HG02981 (cell line): Measurements from ENCODE around the gene ARHGAP26.

Experiments used
- ATAC-seq: cut with Tn5 transposase; IDR thresholded peaks from one replicate; pipeline ENCODE4 v1.9.1; 2021; ENCODE audit warnings: mild to moderate bottlenecking, moderate library complexity; ENCODE audit not compliant: unreplicated experiment

ARHGAP26 gene, protein sequence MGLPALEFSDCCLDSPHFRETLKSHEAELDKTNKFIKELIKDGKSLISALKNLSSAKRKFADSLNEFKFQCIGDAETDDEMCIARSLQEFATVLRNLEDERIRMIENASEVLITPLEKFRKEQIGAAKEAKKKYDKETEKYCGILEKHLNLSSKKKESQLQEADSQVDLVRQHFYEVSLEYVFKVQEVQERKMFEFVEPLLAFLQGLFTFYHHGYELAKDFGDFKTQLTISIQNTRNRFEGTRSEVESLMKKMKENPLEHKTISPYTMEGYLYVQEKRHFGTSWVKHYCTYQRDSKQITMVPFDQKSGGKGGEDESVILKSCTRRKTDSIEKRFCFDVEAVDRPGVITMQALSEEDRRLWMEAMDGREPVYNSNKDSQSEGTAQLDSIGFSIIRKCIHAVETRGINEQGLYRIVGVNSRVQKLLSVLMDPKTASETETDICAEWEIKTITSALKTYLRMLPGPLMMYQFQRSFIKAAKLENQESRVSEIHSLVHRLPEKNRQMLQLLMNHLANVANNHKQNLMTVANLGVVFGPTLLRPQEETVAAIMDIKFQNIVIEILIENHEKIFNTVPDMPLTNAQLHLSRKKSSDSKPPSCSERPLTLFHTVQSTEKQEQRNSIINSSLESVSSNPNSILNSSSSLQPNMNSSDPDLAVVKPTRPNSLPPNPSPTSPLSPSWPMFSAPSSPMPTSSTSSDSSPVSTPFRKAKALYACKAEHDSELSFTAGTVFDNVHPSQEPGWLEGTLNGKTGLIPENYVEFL

DNA sequence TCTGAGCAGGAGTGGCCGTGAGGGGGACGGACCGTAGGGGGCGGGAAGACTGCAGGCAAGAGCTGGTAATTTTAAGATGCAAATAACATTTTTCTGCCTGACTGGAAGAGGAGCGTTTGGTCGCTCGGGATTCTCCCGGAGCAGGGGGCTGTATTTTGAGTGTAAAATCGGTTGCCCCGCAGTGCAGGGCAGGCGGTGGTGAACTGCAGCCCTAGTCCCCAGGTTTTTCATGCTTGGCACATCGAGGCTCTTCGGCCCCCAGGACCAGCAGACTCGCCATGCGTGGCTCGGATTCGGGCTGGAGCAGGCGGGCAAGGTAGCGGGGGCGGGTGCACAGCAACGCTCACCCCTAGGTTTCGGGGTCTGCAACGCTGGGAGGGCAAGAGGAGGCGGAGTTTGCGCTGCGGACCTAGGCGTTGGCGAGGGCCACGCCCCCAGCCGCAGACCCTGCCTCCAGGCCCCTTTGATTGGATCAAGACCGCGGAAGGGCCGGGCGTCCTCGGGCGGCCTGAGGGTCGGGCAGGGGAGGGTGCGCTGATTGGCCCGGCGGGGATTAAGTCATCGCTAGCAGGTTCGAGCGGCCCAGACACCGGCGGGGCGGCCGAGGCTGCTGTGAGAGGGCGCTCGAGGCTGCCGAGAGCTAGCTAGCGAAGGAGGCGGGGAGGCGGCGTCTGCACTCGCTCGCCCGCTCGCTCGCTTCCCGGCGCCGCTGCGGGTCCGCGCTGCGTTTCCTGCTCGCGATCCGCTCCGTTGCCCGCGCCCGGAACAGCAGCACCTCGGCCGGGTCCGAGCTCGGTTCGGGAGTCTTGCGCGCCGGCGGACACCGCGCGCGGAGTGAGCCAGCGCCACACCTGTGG, at the start of gene ARHGAP26:
ARHGAP26 (plus strand) TSS at position 585 of the 857 bp plus-strand sequence. CDS start 385 bp downstream, outside the sequence.
- ATAC-seq = peak; percentile 94

- no peak for ATAC-seq
Measured at GRCh38 chr5:142720641-142721271, 49.4 kb upstream of the ARHGAP26 start.

DNA sequence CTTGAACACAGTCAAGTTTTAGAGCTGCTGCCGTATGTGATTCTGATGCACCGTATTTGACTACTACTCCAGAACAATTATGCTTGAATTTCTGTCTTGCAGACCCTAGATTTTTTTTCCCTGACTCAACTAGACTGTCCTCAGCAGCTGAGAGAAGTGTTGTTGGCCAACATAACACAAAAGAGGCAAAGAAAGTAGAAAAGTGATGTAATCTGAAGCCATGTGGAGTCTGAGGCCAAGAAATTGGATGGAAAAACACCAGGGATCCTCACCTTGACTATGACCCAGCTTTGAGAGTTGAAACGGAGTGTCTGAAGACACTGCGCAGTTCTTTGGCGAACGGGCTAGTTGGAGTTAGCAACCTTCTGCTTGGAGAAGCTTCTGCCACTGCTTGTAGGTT, 48.0 kb upstream of the ARHGAP26 start:
- ATAC-seq = no peak

DNA sequence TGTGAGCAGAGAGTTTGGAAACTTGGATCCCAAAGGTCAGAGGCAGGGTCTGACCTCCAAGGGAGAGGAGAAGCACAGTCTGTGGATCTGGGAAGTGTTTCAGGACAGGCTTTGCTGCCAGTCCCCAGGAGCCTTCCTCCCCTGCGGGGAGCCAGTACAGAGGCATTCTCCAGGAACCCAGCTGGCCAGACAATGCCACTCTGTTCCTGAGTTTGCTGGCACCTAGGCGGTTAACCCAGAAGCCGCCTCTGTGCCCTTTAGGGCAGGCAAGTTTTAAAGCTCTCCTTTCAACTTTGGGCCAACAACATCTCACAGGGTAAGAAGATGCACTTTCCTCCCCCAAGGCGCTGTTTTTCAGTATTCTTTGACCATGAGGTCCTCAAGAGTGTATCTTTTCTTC, 47.3 kb upstream of the ARHGAP26 start:
- ATAC-seq = no peak

- ATAC-seq = no peak
Measured at GRCh38 chr5:142724821-142725220, 45.4 kb upstream of the ARHGAP26 start.

DNA sequence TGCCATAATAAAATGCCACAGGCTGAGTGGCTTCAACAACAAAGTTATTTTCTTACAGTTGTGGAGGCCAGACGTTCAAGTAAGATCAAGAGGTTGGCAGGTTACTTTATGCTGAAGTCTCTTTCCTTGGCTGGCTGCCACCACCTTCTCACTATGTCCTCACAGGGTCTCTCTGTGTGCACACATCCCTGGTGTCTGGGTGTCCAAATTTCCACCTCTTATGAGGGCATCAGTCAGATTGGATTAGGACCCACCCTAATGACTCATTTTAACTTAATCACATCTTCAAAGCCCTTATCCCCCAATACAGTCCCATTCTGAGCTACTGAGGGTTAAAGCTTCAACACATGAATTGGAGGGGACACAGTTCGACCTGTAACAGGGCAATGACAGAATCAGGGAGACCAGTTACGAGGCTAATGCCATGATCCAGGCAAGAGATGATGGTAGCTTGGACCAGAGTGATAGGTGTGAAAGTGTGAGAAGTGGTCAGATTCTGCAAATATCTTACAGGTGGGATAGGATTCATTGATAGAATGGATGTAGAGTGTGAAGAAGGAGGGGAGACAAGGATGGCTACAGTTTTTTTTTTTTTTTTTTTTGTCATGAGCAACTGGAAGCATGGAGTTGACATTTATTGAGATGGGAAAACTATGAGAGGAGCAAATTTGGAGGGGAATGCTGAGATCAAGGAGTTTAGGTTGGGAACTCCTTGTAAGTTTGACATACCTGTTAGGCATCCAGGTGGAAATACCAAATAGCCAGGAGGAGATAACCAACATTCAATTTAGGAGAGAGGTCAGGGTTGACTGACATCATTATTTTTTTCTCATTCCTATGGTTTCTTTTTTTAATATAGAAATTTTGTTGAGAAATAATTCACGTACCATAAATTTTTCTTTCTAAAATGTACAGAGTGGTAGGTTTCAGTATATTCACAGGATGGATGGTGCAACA, 44.7 kb upstream of the ARHGAP26 start:
- ATAC-seq = no peak

DNA sequence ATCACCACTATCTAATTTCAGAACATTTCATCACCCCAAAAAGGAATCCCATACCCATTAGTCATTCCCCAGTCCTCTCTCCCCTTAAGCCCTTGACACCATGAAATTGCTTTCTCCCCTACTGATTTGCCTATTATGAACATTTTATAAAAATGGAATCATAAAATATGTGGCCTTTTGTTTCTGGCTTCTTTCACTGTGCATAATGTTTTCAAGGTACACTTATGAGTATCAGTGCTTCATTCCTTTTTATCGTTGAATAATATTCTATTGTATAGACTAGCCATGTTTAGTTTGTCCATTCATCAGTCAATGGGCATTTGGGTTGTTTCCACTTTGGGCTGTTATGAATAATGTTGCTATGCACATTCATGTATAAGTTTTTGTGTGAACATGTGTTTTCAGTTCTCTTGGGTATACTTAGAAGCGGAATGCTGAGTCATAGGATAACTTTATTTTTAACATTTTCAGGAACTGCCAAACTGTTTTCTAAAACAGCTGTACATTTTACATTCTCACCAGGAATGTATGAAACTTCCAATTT, 43.9 kb upstream of the ARHGAP26 start:
- ATAC-seq = no peak

DNA sequence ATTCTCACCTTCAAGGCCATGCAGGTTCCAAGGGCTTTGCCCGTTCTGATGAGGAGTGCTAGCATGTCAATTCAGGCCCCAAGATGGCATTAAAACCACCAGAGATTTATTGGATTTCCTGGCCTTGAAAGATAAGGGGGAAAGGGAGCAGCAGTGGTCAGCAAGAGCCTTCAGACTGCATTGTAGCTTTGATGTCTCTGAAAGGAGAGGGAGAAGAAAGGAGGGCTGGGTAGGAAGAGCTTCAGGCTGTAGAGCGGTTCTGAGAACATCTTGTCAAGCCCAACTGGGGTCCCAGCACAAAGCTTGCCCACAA, 42.5 kb upstream of the ARHGAP26 start:
- no peak for ATAC-seq

GRCh38 chr5:142735323-142736246, 34.6 kb upstream of the ARHGAP26 start:
- no peak for ATAC-seq

DNA sequence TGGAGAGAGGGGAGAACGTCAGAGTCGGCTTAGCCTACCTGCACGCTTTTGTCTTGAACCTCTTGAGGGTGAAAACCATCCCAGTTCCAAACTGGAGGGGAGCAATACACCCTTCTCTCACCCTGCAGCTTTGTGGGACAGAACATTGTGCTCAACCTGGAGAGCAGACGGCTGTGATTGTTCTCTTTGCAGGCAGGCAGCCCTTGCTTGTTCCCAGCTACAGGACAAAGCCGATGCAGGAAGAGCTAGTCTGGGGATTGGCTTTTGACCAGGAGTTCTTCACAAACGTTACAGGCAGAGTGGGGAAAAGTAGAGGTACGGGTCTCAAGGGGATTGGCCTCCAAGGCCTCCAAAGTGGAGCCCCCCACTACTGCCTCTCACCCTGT, 33.9 kb upstream of the ARHGAP26 start:
- ATAC-seq = no peak

- no peak for ATAC-seq
Measured at GRCh38 chr5:142737179-142737578, 33.0 kb upstream of the ARHGAP26 start.

DNA sequence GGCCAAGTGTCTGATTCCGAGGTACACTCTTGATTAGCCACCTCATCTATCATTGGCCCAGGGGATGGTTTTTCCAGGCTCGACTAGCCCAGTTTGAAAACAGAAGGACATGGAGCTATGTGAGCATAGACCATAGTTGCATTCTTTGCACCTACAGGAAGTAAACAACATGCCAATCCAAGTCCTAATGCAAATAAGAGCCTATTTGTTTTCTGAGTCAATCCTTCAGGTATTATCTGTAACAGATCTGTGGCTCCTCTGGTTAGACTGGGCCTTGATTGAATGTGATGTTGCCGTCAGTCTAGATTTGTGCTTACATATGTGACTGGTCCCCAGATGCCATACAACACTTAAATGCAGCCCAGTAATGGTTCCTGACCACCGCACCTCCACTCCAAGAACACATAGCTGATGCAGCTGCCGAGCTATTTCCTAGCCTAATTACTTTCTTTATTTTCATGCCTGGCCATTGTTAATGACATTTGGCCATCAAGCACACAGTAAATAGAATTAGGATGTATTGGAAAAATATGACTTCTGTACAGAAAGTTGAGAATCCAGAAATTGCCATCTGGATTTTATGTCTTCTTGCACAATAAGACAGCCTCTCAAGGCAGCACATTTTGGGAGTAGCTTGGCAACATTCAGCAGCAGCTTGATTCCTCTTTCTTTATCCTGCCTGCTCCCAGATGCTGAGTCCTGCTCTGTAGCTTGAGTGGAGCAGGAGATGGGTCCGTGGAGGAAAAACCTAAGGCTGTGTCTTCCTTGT, 29.5 kb upstream of the ARHGAP26 start:
- no peak for ATAC-seq

DNA sequence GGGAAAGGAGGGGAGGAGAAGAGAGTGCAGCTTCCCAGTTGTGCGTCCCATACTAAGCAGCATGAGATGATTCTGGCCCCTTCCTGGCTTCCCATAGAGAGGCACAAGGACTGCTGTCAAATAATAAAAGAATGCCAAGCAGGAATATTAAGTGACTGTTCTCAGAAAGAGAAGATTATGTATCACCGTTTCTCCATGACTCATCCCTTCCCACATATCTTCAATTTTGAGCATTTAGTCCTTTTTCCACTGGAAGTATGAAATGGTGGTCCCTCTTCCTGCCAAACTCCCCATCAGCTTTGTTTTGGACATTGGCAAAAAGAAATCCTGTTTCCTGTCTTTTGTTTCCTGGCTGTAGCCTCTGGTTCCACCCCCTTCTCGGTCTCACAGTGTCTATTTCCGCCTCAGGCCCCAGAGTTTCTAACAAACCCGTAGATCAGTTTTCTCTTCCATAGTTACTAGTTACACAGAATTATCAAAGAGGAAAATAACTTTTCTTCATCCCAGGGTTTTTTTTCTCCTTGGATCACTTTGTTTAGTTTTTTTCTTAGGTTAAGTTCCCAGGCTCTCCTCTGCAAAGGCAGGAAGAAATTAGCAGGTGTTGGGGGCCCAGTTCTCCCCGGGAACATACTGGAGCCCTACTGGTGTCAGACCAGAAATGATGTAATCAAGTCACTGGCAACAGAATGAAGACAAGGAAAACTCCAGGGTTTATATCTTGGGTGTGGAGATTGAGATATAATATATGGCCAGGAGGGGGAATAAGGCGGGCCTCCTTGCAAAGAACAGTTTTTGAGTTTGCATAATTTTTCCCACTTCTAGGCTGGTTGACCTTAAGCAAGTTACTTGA, 26.4 kb upstream of the ARHGAP26 start:
- no peak for ATAC-seq

DNA sequence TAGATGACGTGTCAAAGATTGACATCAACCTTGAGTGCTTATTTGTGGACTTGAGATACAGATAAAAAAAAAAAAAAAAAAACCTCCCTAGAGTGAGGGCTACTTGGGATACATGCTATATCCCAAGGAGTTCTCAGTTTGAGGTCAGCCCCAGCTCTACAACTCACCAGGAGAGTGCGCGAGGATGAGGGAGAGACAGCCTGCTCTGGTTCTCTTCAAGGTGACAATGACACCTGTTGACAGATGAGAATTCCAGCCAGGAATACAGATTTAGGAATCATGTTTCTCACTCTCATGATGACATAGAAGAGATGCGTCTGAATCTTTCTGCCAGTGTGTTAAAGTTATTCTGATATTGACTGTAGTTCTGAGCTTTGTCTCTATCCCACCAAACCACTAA, 24.9 kb upstream of the ARHGAP26 start:
- no peak for ATAC-seq

- no peak for ATAC-seq
Measured at GRCh38 chr5:142746532-142747433, 23.4 kb upstream of the ARHGAP26 start.

- no peak for ATAC-seq
Measured at GRCh38 chr5:142748132-142748531, 22.0 kb upstream of the ARHGAP26 start.
